A673 (cell line): ENCODE data around the gene SLC6A2.

Experiments
- CTCF ChIP-seq: fragments of 300-800, 200-600 bp; sonication (generic); conservative IDR thresholded peaks from 2 replicates; pipeline ENCODE4 v1.5.1; 2017; ENCODE audit warnings: low read depth, mild to moderate bottlenecking, antibody characterized with exemption, low read length, moderate library complexity, mixed read lengths
- EZH2 ChIP-seq: fragments of 200-600 bp; sonication (generic); IDR thresholded peaks from 2 replicates; pipeline ENCODE4 v1.6.1; 2017; ENCODE audit warnings: borderline replicate concordance, low read depth, mild to moderate bottlenecking, mixed read lengths, antibody characterized with exemption, low read length; ENCODE audit not compliant: poor library complexity, severe bottlenecking

DNA sequence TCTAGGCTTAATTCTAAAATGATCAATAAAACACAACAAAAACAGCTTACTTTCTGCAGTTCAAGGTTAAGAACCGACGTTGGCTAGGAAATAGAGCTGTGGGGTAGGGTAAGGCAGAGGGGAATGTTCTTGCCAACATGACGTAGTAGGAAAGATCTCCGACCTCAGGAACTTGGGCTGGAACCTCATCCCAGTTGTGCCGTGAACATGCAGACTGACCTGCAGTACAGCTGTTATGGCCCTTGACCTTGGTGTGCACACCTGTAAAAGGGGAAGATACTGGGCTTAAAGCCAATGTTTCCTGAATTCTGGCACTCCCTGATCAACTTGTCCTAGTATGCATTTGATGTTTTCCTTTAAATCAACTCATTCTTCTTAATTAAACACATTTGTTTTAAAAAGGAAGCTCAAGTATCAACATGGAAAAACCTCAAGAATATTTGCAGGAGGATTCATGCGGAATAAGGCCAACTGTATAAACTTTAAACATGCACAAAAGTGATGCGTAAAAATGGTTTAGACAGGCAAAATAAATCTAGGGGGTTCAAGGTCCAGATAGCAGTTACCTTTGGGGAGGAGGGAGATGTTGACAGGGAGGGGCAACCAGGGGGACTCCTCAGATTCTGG lies 14.2 kb upstream of the SLC6A2 start:
- TF ChIP-seq CTCF (no peak), EZH2 (no peak)
